Embryonic facial prominence (tissue), 1 donor: Measurements from ENCODE around the gene CCDC70.
"Not testable (repeated sequence)": the region's sequence is repeated elsewhere in the genome, so short reads cannot be mapped to it uniquely, and the experiment has no call there.

Experiments used
- DNase-seq: peaks from one replicate; pipeline ENCODE4 v3.0.0-alpha.2; 2016; ENCODE audit errors: extremely low spot score

Gene CCDC70

DNA sequence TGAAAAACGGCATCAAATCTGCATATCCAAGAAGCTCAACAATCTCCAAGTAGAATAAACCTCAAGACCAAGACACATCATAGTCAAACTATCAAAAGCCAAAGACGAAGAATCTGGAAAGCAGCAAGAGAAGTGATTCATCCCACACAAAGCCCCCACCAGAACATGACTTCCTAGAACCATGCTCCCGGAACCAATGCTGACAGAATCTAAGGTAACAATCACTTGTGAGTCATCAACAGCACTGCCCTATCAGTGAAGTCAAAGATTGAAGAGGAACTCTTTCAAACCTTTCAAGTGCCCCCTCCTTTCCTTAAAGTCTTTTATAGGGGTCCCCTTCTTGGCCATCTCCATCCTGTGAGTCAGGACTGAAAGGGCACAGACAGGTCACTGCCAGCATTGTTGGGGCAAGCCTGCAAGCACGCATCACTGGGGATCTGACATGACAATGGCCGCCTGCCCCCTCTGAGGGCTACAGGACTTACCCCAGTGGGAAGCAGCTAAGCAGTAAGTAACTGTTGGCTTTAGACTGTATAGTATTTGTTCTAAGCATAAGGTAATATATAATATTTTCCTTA is at the start of gene CCDC70:
TSS of gene CCDC70 (plus strand) at position 247 of the 578 bp plus-strand sequence. CDS start 3,443 bp downstream, outside the sequence.
- no peak for DNase-seq

- no peak for DNase-seq
Measured at GRCh38 chr13:51814071-51814470, 47.7 kb upstream of the CCDC70 start.

DNA sequence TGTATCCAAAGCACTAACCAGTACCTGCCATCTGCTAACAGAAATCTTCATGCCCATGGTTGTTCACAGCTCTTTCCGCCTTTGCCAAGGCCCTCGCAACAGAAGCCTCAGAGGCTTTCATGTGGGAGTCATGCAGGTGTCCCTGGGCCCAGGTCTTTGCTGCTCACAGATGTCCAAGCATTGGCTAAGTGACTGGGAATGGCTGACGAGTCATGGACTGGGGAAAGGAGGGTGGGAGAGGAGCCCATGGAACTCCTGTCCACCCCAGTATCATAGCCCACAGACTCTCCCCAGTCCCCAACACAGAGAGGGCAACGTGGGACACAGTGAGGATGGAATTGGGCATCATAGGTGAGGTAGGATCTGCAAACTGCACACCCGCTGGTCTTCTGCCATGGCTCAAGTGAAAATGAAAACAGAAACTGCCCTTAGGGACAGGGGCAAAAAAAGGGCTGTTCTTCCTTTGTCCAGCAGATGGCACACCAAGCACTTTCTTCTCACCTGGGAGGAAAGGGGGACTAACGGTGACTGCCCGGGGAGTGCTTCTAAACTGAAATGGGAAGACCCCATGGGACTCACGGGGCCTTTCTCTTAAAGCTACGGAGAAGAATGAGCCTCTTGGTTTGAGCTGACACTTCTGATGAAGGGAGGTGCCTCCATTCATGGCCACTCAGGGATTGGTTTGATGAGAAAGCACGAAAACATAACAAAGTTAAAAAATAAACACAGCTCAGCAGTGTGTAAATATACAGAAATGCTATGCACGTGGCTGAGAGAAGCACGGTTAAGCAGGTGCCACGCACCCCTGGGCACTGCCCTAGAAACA is 46.7 kb upstream of the CCDC70 start:
- peak; percentile 20 for DNase-seq

GRCh38 chr13:51815848-51816247 is 45.9 kb upstream of the CCDC70 start:
- DNase-seq = no peak

GRCh38 chr13:51816604-51817249 is 45.0 kb upstream of the CCDC70 start:
- no peak for DNase-seq

DNA sequence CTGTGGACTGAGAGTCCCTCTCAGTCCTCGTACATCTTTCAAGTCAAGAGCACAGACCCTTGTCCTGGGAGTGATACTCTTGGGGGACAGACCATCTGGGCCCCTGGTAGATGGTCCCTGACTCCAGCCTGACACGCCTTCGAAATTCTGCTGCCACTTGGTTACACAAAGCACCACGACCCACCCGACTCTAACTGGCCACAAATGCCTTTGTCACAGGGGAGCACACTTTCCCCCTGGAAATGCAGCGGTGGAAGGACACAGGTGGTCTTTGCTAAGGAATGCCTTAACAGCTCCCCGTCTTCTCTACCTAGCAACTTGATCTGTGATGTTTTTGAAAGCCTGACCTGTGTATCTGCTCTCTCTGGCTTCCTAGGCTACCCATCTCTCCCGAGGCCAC is 44.1 kb upstream of the CCDC70 start:
- no peak for DNase-seq

DNA sequence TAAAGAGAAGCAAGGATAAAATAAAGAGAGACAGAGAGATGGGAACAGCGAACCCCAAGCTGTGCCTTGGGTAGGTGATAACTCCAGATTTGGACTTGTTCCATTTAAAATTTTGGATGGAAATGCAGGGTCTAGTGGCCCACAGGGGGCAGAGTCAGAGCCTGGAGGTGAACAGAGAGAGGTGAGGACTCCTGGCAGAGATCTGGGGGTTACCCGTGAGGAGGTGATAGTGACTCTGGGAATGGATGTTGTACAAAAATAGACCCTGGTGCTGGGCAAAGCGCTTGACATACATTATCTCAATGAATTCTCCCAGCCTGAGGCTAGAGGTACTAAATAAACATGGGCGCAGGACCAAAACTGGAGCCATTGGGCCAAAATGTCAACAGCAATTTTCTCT is 43.5 kb upstream of the CCDC70 start:
- no peak for DNase-seq

- DNase-seq = no peak
Measured at GRCh38 chr13:51818781-51819511, 42.8 kb upstream of the CCDC70 start.

GRCh38 chr13:51819544-51819943 is 42.2 kb upstream of the CCDC70 start:
- DNase-seq = no peak

DNA sequence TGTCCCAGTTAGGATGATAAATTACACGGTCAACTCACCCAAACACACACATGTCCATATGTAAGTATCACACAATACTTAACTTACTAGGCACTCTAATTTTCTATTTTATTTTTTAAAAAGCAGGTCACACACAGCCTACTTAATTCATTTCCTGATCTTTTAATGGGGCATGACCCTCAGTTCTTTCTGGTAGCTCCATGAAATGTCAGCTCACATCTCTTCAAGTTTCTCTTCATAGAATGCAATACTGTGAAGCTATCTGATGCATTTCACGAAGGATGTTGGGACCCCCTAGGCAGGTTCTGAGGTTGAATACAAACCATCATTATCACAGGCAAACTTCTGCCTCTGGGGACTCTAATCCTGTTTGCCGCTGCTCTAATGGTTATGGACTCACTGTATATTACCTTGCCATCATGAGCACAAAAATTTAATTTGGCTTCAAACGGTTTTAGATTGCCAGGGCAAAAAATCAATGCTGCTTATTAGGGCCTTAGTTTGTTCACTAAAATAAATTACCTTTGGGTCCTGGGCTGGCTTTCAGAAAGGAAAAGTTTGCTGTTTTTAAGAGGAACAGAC is 41.7 kb upstream of the CCDC70 start:
- no peak for DNase-seq

- DNase-seq = no peak
Measured at GRCh38 chr13:51821606-51822005, 40.2 kb upstream of the CCDC70 start.

DNA sequence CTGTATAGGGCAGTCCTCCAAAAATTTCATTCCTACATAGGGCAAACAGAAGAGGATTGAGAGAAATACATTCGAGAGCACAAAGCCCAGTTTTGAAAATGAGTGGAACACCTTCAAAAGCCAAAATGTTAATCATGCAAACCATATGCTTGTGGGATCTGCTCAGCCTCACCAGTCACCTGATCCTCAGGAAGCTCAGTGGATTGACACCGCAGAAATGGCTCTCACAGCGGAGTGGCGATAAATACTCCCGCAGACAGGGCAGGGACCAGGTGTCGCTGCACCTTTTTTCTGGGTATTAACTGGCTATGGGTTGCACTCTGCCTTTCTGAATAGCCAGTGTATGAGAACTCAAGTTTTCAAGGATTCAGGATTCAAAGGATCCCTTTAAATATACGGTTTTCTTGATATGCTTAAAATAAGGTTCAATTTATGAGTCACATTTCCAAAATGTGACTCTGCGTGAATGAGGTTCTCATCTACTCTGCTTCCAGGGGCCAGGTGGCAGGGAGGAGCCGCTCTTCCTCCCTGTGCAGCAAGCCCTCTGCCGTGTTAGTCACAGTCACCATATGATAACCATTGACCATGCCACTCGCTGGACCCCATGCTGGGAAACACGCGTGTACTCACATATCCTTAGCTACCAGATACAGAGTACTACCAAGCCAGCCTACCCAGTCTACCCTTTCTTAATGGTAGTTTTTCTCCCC is 39.5 kb upstream of the CCDC70 start:
- DNase-seq = no peak

GRCh38 chr13:51823359-51823758 is 38.4 kb upstream of the CCDC70 start:
- DNase-seq = no peak

GRCh38 chr13:51823863-51824262 is 37.9 kb upstream of the CCDC70 start:
- DNase-seq = no peak

GRCh38 chr13:51824712-51825111 is 37.1 kb upstream of the CCDC70 start:
- not testable (repeated sequence) for DNase-seq

GRCh38 chr13:51825165-51825592 is 36.6 kb upstream of the CCDC70 start:
- DNase-seq = no peak

DNA sequence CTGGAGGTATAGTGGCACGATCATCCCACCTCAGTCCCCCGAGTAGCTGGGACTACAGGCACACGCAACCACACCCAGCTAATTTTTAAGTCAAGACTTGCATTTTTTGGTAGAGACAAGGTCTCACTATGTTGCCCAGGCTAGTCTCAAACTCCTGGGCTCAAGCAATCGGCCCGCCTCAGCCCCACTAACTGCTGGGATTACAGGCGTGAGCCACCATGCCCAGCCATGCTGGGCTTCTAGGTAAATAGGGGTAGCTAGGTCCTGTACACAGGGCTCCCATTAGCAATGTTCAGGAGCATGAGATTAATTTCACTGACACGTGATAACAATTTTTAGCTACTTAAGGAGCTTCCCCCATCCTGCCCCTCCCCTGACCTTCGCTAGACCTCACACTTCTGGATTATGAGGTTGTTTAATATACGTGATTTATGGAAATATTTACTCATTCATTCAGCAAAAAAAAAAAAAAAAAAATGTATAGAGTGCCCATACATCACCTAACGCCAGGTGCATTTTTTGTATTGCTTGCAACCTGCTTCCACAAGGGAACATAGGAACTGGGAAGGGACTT is 36.0 kb upstream of the CCDC70 start:
- no peak for DNase-seq

DNA sequence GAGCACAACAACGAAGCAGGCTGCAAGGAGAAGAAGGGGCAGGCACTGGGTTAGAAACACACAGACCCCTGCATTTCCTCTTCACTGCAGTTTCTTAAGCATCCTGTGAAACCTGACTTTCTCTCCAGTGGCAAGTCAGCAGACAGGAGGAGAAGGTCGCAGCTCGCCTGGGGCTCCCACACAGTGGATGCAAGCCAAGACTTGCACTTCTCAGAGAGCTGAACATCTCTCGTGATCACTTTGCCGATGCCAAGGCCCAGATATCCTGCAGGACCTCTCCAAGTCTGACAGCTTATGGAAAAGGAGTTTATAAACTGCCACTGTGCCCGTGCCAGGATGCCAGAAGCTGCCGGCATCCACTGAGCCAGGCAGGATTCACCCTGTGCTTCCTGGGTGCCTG is 35.2 kb upstream of the CCDC70 start:
- DNase-seq = no peak

DNA sequence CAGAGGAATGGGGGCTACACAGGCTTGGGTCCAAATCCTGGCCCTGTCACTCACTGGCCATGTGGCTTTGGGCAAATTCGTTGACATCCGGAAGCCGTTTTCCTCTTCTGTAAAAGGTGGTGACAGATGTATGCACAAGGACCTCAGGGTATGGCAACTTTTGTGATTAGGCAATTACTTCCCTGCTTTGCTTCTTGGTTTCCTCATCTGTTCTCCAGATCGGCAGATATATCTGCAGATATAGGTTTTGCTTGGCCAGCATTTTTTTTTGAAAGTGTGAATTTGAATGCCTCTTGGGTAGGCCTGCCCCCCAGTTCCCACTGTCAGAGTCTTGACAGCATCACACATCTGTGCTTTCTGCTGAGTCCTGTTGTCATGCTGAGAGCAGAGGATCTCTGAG is 34.5 kb upstream of the CCDC70 start:
- DNase-seq = no peak

DNA sequence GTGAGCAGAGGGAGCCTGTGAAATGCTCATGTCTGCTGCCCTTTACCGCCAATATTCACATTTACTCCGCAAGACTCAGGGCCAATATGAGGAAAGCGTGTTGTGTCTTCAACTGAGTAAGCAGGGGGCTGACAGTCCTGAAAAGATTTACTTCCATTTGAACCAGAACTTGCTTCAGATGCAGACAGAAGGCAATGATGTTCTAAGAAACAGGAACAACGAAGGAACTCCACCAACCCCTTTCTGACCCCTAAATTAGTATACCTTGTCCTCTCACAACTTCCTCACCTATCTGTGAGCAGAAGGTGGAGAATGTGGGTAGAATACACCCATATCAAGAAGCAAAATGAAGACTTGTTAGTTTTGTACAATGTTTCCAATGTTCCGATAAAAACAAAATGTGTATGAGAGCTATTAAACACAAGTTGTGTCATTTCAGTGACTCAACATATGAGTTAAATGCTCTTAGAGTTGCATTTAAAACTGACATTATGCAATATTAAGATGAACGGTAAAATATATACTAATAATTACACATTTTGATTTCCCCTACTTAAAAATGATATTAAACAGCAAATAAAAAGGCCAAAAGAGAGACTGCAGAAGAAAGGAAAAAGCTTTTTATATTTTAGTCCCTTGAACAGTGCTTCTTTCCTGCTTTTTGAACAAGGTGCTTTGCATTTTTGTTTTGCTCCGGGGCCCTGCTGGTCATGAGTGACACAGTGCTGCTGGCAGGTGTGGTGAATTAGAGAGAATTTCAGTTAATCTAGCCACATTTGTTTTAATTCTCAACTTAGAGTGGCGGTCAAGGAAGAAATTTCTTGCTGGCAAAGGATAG is 32.8 kb upstream of the CCDC70 start:
- no peak for DNase-seq
